Endothelial cell (in vitro differentiated cells): ENCODE results near the gene KDM8. TPM values are rescaled to one million over a fixed set of nuclear protein-coding genes. Genes with fewer than 3 reads are reported as not detected.
A peak's percentile ranks its signal among the peaks of the same experiment; 100 is the strongest.

Experiments
- DNase-seq: peaks from one replicate; pipeline ENCODE4 v3.0.0; 2021; ENCODE audit warnings: low spot score
- H3K27ac Mint-ChIP-seq: one replicate; pipeline ENCODE4 v1.8.0; 2021; ENCODE audit warnings: mixed read lengths, inconsistent platforms; ENCODE audit not compliant: unreplicated experiment
- H3K27me3 Mint-ChIP-seq: one replicate; pipeline ENCODE4 v1.8.0; 2021; ENCODE audit warnings: mild to moderate bottlenecking, moderate library complexity, mixed read lengths, inconsistent platforms; ENCODE audit not compliant: unreplicated experiment
- H3K36me3 Mint-ChIP-seq: one replicate; pipeline ENCODE4 v1.8.0; 2021; ENCODE audit warnings: mild to moderate bottlenecking, low read depth, mixed read lengths, inconsistent platforms; ENCODE audit not compliant: unreplicated experiment
- H3K4me1 Mint-ChIP-seq: one replicate; pipeline ENCODE4 v1.8.0; 2021; ENCODE audit warnings: mild to moderate bottlenecking, mixed read lengths, inconsistent platforms; ENCODE audit not compliant: unreplicated experiment
- H3K4me3 Mint-ChIP-seq: one replicate; pipeline ENCODE4 v1.8.0; 2021; ENCODE audit warnings: mild to moderate bottlenecking, mixed read lengths, inconsistent platforms; ENCODE audit not compliant: unreplicated experiment
- H3K9me3 Mint-ChIP-seq: one replicate; pipeline ENCODE4 v1.8.0; 2021; ENCODE audit warnings: mixed read lengths, inconsistent platforms; ENCODE audit not compliant: unreplicated experiment
- total RNA-seq: library from RNA; stranded (reverse); fragmentation: NEBNext Ultra II Directional; extraction: Animal tissue kit (Norgen Biotek cat#: 25700); gene quantifications from one replicate; pipeline ENCODE4 v1.2.1, GENCODE V29; 2021; ENCODE audit not compliant: unreplicated experiment
- TF ChIP-seq, protein P1 (sequence below): fragments of 200-600 bp; sonication (generic); IDR thresholded peaks from one replicate; pipeline ENCODE4 v1.5.0; 2021; ENCODE audit warnings: antibody characterized with exemption; ENCODE audit not compliant: unreplicated experiment

Gene KDM8
- total RNA-seq, 1 donor from 2014 or later = 5.7 TPM

DNA sequence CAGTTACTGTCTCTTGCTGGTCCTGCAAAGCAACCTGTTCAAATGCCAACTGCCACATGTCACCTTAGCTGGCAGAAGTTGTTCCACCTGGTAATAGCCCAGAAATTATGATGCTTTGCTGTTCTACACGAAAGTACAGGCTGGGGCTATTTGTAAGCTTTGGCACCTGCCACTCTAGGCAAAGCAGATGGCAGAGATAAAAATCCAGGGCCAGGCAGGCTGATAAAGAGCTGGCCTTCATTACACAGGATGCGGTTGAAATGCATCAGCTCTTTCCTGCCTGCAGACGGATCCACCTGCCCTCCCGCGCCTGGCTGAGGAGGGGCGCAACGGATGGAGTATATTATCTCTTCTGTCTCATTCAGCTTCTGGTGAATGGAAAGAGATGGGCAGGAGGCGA, 29.3 kb upstream of the KDM8 start:
- peaks cover 3% of the 10 kb centered on the region for H3K27me3 Mint-ChIP-seq
- H3K27ac Mint-ChIP-seq = no peak overlapping the region
- H3K4me1 Mint-ChIP-seq = peaks cover 5% of the 10 kb centered on the region
- TF ChIP-seq, protein P1, sequence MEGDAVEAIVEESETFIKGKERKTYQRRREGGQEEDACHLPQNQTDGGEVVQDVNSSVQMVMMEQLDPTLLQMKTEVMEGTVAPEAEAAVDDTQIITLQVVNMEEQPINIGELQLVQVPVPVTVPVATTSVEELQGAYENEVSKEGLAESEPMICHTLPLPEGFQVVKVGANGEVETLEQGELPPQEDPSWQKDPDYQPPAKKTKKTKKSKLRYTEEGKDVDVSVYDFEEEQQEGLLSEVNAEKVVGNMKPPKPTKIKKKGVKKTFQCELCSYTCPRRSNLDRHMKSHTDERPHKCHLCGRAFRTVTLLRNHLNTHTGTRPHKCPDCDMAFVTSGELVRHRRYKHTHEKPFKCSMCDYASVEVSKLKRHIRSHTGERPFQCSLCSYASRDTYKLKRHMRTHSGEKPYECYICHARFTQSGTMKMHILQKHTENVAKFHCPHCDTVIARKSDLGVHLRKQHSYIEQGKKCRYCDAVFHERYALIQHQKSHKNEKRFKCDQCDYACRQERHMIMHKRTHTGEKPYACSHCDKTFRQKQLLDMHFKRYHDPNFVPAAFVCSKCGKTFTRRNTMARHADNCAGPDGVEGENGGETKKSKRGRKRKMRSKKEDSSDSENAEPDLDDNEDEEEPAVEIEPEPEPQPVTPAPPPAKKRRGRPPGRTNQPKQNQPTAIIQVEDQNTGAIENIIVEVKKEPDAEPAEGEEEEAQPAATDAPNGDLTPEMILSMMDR = no peak
- no peak overlapping the region for H3K4me3 Mint-ChIP-seq
- H3K9me3 Mint-ChIP-seq = peaks cover 5% of the 10 kb centered on the region
- H3K36me3 Mint-ChIP-seq = no peaks in the 10 kb centered on the region
- no peak for DNase-seq

DNA sequence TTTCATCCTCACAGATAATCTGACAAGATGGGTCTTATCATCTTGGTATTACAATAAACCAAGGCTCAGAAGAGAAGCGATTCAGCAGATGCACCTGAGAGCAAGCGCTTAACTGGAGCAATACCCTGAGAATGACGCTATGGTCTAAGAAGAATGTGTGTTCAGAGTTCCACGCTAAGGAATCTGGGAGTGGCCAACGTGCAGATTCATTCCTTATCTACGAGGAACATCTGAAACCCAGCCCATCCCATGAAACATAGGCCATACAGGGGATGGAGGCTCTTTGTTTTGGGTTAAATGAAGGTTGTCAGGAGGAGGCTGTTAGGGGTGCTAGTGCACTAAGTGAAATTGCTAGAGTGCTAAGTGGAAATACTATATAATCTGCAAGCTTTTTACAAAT, 28.5 kb upstream of the KDM8 start:
- Mint-ChIP-seq H3K27ac (no peak overlapping the region), H3K27me3 (peaks cover 4% of the 10 kb centered on the region), H3K9me3 (peaks cover 5% of the 10 kb centered on the region), H3K4me1 (peaks cover 12% of the 10 kb centered on the region), H3K36me3 (no peaks in the 10 kb centered on the region), H3K4me3 (no peak overlapping the region)
- TF ChIP-seq, protein P1 = no peak
- DNase-seq = no peak

DNA sequence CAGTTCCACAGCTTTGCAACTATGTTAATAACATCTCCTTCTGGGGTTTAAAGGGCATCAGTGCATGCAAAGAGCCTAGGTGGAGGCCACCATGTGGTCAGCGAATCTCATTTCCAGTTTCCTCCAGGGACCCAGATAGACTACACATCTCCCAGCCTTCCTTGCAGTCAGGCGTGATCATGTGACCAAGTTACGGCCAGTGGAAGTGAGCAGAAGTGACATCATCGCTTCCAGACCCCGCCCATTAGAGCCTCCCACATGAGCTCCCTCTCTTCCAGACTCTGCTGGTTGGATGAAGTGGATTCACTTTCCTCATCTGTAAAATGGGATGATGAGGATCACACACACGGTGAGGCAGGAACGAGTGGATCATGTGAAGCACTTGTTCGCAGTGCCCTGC, 27.4 kb upstream of the KDM8 start:
- peaks cover 5% of the 10 kb centered on the region for H3K9me3 Mint-ChIP-seq
- H3K4me1 Mint-ChIP-seq = peaks cover 12% of the 10 kb centered on the region
- TF ChIP-seq, protein P1 = no peak
- H3K27me3 Mint-ChIP-seq = peaks cover 4% of the 10 kb centered on the region
- no peaks in the 10 kb centered on the region for H3K36me3 Mint-ChIP-seq
- H3K27ac Mint-ChIP-seq = no peak overlapping the region
- no peak overlapping the region for H3K4me3 Mint-ChIP-seq
- DNase-seq = no peak

DNA sequence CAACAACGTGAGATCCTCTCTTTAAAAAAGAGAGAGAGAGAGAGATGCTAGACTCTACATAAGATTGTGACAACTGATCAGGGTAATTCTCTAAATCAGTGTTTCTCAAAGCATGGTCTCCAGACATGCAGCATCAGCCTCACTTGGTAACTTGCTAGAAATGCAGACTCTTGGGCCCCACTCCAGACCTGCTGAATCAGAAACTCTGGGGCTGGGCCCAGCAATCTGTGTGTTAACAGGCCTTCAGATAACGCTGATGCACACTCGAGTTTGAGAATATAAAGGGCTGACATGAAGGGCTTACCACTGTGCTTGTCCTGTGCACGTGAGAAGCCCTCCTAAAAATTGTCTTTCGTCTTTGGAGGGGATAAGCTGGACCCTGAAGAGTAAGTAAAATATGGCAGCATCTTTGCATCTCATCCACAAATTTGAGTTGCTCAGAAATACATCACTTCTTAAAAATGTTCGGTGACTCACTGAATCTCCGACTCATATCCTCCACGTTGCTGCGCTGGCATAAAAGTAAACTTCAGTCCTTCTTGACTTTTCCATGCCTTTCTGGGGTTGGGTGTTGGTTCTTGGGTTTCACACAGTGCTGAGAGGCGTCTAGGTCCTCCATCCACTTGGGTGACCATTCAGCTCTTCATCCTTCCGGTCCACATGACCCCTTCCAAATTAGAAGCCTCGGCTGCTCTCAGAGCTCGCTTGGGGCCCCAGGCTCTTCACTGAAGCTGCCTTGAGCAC, 26.1 kb upstream of the KDM8 start:
- TF ChIP-seq, protein P1 = no peak
- Mint-ChIP-seq H3K9me3 (peaks cover under 1% of the 10 kb centered on the region), H3K4me3 (no peak overlapping the region), H3K27me3 (peaks cover 4% of the 10 kb centered on the region), H3K36me3 (no peaks in the 10 kb centered on the region), H3K4me1 (peaks cover 12% of the 10 kb centered on the region), H3K27ac (no peak overlapping the region)
- no peak for DNase-seq

DNA sequence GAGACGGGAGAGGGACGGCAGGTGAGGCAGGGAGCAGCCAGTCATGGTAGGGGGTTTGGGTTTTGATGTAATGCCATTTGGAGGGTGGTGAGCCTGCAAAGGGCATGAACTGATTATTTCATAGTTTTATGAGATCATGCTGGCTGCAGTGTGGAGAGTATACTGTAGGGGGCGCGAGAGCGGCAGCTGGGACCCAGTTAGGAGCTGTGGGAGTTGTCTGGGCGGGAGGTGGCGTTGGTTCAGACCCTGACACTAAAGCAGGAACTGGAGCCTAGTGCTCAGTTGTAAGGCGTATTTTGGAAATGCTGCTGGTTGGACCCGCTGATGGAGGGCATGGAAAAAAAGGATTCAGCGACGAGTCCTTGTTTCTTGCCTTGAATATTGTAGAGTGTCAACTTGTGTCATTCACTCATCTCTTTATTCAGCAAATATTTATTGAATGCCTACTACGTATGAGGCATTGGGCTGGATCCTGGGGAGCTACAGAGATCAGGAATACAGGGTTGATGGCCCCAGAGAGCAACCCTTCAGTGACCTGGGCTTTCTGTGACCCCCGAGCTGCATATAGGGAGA, 23.7 kb upstream of the KDM8 start:
- H3K4me3 Mint-ChIP-seq = peak overlapping the region; percentile 39
- no peaks in the 10 kb centered on the region for H3K36me3 Mint-ChIP-seq
- H3K27ac Mint-ChIP-seq = peak overlapping the region; percentile 70
- no peaks in the 10 kb centered on the region for H3K9me3 Mint-ChIP-seq
- peaks cover 12% of the 10 kb centered on the region for H3K4me1 Mint-ChIP-seq
- peak; percentile 81 for DNase-seq
- TF ChIP-seq, protein P1 = peak; percentile 80
- peaks cover 4% of the 10 kb centered on the region for H3K27me3 Mint-ChIP-seq
